ENCODE measurements around the gene P4HA2. TPM values are rescaled to one million over a fixed set of nuclear protein-coding genes. Genes with fewer than 3 reads are reported as not detected.

P4HA2 gene
- total and polyA plus RNA-seq, 4 experiments from 2014 or later, result 0.14 to 0.96 (median 0.28) TPM; not detected in 1

DNA sequence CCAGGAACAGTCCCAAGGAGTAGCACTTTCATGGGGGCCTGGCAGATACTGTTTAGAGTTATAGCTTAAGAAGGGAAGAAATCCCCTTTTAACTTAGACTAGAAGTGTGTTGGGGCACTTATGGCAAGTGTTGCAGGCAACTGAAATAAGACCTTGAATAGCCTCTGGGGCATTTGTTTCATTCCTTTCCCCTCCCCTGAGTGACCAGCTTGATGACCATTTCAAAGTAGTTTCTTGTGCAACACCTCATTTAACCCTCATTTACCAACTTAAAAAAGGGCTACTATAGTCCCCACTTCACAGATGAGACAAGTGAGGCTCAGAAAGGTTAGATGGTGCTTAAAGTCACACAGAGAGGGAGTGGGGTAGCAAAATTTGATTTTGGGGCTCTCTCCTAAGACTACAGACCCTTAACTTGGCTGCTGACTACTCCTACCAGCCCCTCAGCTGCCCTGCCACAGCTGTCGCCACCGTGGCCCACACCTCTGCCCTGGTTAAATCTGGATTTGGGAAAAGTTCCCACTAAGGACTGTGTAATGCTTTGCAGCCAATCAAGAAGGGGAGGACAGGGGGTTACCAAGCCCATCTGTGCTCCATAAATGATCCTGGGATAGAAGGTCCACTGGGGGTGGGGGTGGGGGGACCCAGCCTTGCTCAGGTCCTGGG is 35.4 kb upstream of the P4HA2 start:
- POLR2A ChIA-PET (ENCODE audit: partially characterized antibody), result no interaction called here
- CTCF ChIA-PET (ENCODE audit: partially characterized antibody), result interaction anchor here (0.7 to 1.0 kb wide), 2 partner anchors 10 to 25 kb away, joined by 3 to 4 read pairs; no protein-coding TSS in a partner anchor
- Mint-ChIP-seq H3K27ac (no peak overlapping the region), H3K36me3 (no peaks in the 10 kb centered on the region), H3K9me3 (no peaks in the 10 kb centered on the region), H3K27me3 (no peaks in the 10 kb centered on the region), H3K4me3 (no peak overlapping the region), H3K4me1 (no peaks in the 10 kb centered on the region)
- intact Hi-C loops (cut with micrococcal nuclease), result no loop called here
- Histone ChIP-seq H3K36me3 (ENCODE audit: insufficient read depth, low read length) (no peaks in the 10 kb centered on the region), H3K9me3 (ENCODE audit: control insufficient read depth in 1 of 2, low read length in 2 of 2) (no peaks in the 10 kb centered on the region), H3K27ac (ENCODE audit: low read depth, low read length) (no peak overlapping the region), H3K4me3 (ENCODE audit: low read length in 2 of 2) (no peak overlapping the region), H3K27me3 (ENCODE audit: insufficient read depth, low read length) (no peaks in the 10 kb centered on the region), H3K4me1 (ENCODE audit: insufficient read depth, low read length) (no peaks in the 10 kb centered on the region)
- DNase-seq, result no peak

DNA sequence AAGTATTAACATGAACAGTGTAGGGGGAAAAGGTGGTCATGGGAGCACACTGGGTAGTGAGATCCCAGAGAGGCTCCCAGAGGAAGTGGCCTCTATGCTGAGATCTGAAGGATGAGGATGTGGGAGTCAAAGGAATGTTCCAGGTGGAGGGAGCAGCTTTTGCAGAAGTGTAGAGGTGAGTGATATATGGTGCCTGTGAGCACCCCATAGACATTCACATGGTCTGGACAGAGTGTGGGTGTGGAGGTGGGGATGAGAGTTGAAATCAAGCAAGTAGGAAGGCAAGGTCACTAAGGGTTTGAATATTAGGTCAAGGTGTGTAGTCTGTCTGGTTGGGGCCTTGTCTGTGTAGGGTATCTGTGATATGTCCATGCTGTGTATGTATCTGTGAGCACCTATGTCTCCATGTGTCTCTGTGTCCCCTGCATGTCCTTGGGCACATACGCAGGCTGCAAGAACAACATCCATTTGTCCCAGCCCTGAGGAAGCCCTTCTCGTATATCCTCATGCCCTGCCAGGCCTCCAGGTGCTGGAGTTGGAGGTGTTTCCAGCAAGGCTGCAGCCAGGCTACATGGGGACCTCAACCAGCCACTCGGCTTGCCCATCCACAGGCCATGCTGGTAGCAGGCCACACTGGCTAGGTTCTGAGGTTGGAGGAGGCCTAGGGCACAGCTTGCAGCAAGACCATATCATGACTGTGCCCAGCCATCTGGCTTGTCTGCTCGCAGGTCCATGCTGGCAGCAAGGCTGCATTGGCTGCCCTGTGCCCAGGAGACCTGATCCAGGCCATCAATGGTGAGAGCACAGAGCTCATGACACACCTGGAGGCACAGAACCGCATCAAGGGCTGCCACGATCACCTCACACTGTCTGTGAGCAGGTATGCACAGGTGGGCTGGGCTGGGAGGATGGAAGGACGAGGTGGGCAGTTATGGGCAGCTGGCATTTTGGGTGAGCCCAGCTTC is 34.5 kb upstream of the P4HA2 start:
- Histone ChIP-seq H3K4me3 (ENCODE audit: low read length in 2 of 2) (no peak overlapping the region), H3K27me3 (ENCODE audit: insufficient read depth, low read length) (no peaks in the 10 kb centered on the region), H3K27ac (ENCODE audit: low read depth, low read length) (no peak overlapping the region), H3K36me3 (ENCODE audit: insufficient read depth, low read length) (no peaks in the 10 kb centered on the region), H3K4me1 (ENCODE audit: insufficient read depth, low read length) (no peaks in the 10 kb centered on the region), H3K9me3 (ENCODE audit: control insufficient read depth in 1 of 2, low read length in 2 of 2) (no peaks in the 10 kb centered on the region)
- Mint-ChIP-seq H3K27ac (peak overlapping the region in 2 of 7 donors; percentile 4 to 51), H3K4me1 (no peaks in the 10 kb centered on the region), H3K4me3 (no peak overlapping the region), H3K36me3 (no peaks in the 10 kb centered on the region), H3K27me3 (peaks cover 0 to 1% of the 10 kb centered on the region in 2 donors), H3K9me3 (no peaks in the 10 kb centered on the region)
- POLR2A ChIA-PET (ENCODE audit: partially characterized antibody), result no interaction called here
- DNase-seq, result no peak
- CTCF ChIA-PET (ENCODE audit: partially characterized antibody), result interaction anchor here (1.5 kb wide), 1 partner anchor 24 kb away, joined by 8 read pairs; no protein-coding TSS in a partner anchor
- intact Hi-C loops (cut with micrococcal nuclease), result no loop called here

DNA sequence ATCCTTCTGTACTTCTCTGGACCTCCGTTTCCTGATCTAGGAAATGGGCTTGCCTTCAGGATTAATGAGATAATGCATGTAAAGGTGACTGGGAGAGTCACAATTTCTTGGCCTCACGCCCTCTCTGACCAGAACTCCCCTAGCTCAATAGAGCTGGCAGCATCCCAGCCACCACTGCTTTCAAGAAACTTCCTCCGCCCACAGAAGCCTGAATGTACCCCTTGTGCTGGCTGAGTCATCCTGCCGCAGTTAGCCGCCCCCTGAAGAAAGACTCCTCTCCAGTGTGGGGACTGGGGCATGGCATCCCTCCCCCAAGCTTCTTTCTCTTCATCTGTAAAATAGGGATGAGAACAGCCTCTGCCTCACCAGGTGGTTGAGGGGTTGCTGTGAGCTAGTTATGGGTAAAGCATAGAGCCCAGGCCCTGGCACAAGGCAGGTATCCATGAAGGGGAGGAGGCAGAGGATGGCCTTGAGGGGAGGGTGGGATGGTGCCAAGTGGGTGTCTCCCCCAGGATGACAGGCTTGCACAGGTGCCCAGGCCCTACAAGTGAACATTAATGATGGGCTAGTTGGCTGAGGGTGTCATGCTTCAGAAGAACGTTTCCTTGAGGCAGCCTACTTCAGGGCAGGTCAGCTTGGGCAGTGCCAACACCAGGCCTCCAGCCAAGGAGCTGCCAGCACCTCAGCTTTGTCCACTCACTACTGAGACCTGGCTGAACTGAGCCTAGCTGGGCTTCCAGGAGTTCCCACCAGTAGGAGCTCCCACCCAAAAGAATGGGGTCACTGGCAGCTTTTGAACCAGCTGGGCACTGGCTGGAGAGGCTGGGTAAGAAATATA is 33.3 kb upstream of the P4HA2 start:
- no peaks in the 10 kb centered on the region for H3K9me3 Mint-ChIP-seq
- Histone ChIP-seq H3K4me3 (ENCODE audit: low read length in 2 of 2) (no peak overlapping the region), H3K27ac (ENCODE audit: low read depth, low read length) (no peak overlapping the region), H3K27me3 (ENCODE audit: insufficient read depth, low read length) (peaks cover 4% of the 10 kb centered on the region), H3K36me3 (ENCODE audit: insufficient read depth, low read length) (no peaks in the 10 kb centered on the region), H3K9me3 (ENCODE audit: control insufficient read depth in 1 of 2, low read length in 2 of 2) (no peaks in the 10 kb centered on the region), H3K4me1 (ENCODE audit: insufficient read depth, low read length) (no peaks in the 10 kb centered on the region)
- H3K36me3 Mint-ChIP-seq, result no peaks in the 10 kb centered on the region
- no peak overlapping the region for H3K27ac Mint-ChIP-seq
- intact Hi-C loops (cut with micrococcal nuclease), result no loop called here
- H3K4me1 Mint-ChIP-seq, result peaks cover 0 to 4% (median under 1%) of the 10 kb centered on the region in 4 donors
- peaks cover 8 to 11% of the 10 kb centered on the region in 2 donors for H3K27me3 Mint-ChIP-seq
- no peak for DNase-seq
- ChIA-PET CTCF (ENCODE audit: partially characterized antibody) (interaction anchor here (0.6 to 1.5 kb wide), 2 partner anchors 23 to 91 kb away, joined by 3 to 8 read pairs; no protein-coding TSS in a partner anchor), POLR2A (ENCODE audit: partially characterized antibody) (no interaction called here)
- H3K4me3 Mint-ChIP-seq, result no peak overlapping the region

DNA sequence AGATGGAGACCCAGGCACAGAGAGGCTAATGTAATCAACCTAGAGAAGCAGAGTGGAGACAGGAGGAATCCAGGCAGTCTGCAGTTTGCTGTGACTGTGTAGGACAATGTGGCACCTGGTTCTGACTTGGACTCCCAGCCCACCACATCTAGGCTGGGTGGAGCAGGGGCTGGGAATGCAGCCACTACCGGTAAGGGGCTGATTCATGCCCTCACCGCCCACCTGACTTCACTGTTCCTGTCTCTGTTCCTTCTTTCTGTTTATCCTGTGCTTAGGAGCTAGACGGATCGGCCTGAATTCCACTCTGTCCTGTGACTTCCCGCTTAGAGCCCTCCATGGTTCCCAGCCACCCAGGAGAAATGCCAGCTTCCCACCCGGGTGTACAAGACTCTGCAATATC is 32.4 kb upstream of the P4HA2 start:
- H3K4me3 Mint-ChIP-seq, result no peak overlapping the region
- no peaks in the 10 kb centered on the region for H3K36me3 ChIP-seq (ENCODE audit: insufficient read depth, low read length)
- peaks cover 8 to 17% of the 10 kb centered on the region in 2 donors for H3K27me3 Mint-ChIP-seq
- H3K4me1 ChIP-seq (ENCODE audit: insufficient read depth, low read length), result no peaks in the 10 kb centered on the region
- H3K4me1 Mint-ChIP-seq, result peaks cover 0 to 4% (median under 1%) of the 10 kb centered on the region in 4 donors
- no peaks in the 10 kb centered on the region for H3K36me3 Mint-ChIP-seq
- H3K27me3 ChIP-seq (ENCODE audit: insufficient read depth, low read length), result peaks cover 4% of the 10 kb centered on the region
- no peak overlapping the region for H3K27ac ChIP-seq (ENCODE audit: low read depth, low read length)
- no peak overlapping the region for H3K4me3 ChIP-seq (ENCODE audit: low read length in 2 of 2)
- no peak overlapping the region for H3K27ac Mint-ChIP-seq
- DNase-seq, result no peak
- no peaks in the 10 kb centered on the region for H3K9me3 Mint-ChIP-seq
- intact Hi-C loops (cut with micrococcal nuclease), result no loop called here
- POLR2A ChIA-PET (ENCODE audit: partially characterized antibody), result no interaction called here
- CTCF ChIA-PET (ENCODE audit: partially characterized antibody), result interaction anchor here (0.6 kb wide), 1 partner anchor 90 kb away, joined by 3 read pairs; no protein-coding TSS in a partner anchor
- H3K9me3 ChIP-seq (ENCODE audit: control insufficient read depth in 1 of 2, low read length in 2 of 2), result no peaks in the 10 kb centered on the region

DNA sequence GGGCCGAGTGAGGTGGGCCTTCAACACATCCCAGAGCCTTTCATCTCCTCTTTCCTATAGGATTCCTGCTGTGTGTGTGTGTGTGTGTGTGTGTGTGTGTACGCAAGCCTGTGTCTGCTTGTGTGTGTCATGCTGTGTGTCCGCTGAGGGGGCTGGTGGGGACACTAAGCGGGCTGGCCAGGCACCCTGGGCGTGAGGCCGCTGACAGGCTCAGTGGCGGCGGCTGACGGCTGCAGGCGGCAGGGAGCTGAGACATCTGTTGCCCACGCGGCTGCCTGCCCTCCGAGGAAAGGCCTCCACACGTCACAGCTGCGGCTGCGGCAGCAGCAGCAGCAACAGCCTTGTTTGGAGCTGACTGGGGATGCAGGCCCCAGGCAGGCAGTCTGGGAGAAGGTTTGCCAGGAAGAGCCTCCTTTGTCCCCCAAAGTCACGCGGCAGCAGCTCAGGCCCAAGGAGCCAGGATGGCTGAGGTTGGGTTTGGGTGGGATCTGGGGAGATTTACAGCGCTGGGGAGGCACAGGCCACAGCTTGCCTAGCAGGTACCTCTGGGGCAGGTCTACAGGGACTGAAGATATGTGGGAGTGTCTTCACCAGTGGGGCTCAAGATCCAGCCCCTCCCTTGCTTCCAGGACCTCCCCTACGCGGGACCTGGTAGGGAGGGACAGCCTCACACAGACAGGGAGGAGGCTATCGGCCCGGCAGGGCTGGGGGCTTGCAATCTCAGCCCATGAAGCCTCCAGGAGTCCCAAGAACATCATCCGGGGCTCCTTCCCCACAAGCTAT is 31.6 kb upstream of the P4HA2 start:
- H3K4me3 ChIP-seq (ENCODE audit: low read length in 2 of 2), result no peak overlapping the region
- intact Hi-C loops (cut with micrococcal nuclease), result no loop called here
- H3K27me3 ChIP-seq (ENCODE audit: insufficient read depth, low read length), result peaks cover 4% of the 10 kb centered on the region
- DNase-seq, result no peak
- H3K27ac ChIP-seq (ENCODE audit: low read depth, low read length), result no peak overlapping the region
- H3K4me1 ChIP-seq (ENCODE audit: insufficient read depth, low read length), result no peaks in the 10 kb centered on the region
- Mint-ChIP-seq H3K27me3 (peaks cover 8 to 22% of the 10 kb centered on the region in 2 donors), H3K9me3 (no peaks in the 10 kb centered on the region), H3K27ac (no peak overlapping the region), H3K36me3 (no peaks in the 10 kb centered on the region), H3K4me1 (peaks cover 0 to 4% (median under 1%) of the 10 kb centered on the region in 4 donors), H3K4me3 (no peak overlapping the region)
- CTCF ChIA-PET (ENCODE audit: partially characterized antibody), result no interaction called here
- no peaks in the 10 kb centered on the region for H3K9me3 ChIP-seq (ENCODE audit: control insufficient read depth in 1 of 2, low read length in 2 of 2)
- no peaks in the 10 kb centered on the region for H3K36me3 ChIP-seq (ENCODE audit: insufficient read depth, low read length)
- POLR2A ChIA-PET (ENCODE audit: partially characterized antibody), result no interaction called here

DNA sequence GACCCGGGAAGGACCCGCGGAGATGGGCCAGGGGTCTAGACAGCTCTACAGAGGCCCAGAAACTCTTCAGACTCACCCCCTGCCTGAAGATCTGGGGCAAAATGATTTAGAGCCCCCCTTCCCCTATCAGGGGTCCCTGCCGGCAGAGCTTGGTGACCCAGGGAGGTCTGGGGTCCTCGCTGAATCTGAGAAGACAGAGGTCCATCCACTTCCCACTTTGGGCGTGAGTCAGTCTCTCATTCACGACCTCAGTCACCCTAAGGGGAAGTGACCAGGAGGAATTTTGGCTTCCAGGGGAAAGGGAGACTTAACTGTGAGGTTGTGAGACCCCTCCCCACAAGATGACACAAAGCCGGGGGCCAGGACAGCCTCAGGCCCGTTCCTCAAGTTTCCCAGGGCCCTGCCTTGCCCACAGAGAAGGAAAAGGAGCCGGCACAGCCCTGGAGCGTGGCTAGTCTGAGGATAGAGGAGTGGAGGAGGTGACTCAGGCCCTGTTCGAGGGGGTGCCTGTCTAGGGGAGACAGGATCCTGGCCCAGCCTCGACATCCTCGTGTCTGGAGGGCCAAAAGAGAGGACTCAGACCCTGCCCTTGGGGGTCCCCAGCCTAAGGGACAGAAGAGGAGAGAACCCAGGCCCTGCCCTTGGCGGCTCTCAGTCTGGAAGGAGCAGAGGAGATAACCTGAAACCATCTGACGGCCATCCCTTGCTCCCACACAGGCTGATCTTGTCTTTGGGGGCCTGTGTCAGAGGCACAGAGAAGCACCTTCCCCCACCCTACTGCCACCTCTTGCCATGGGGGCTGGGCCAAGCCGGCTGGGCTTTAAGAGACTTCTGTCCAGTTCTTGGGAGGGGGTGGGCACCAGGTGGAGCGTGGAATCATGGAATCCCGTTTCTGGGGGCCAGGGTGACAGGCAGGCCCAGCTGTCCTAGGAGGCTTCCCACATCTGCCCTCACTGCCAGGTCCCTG is 30.7 kb upstream of the P4HA2 start:
- no peak overlapping the region for H3K4me3 ChIP-seq (ENCODE audit: low read length in 2 of 2)
- no peak overlapping the region for H3K27ac ChIP-seq (ENCODE audit: low read depth, low read length)
- ChIA-PET CTCF (ENCODE audit: partially characterized antibody) (no interaction called here), POLR2A (ENCODE audit: partially characterized antibody) (no interaction called here)
- Mint-ChIP-seq H3K4me1 (peaks cover 0 to 4% (median under 1%) of the 10 kb centered on the region in 4 donors), H3K27ac (no peak overlapping the region), H3K4me3 (peak overlapping the region in 1 of 8 donors; percentile 2), H3K9me3 (no peaks in the 10 kb centered on the region), H3K27me3 (peaks cover 9 to 22% of the 10 kb centered on the region in 2 donors), H3K36me3 (no peaks in the 10 kb centered on the region)
- H3K9me3 ChIP-seq (ENCODE audit: control insufficient read depth in 1 of 2, low read length in 2 of 2), result no peaks in the 10 kb centered on the region
- H3K36me3 ChIP-seq (ENCODE audit: insufficient read depth, low read length), result no peaks in the 10 kb centered on the region
- intact Hi-C loops (cut with micrococcal nuclease), result no loop called here
- no peaks in the 10 kb centered on the region for H3K4me1 ChIP-seq (ENCODE audit: insufficient read depth, low read length)
- DNase-seq, result no peak
- peaks cover 4% of the 10 kb centered on the region for H3K27me3 ChIP-seq (ENCODE audit: insufficient read depth, low read length)

Measured in CD4-positive, alpha-beta memory T cell (primary cell).